ENCODE results near the gene CCDC51.

CCDC51 gene

DNA sequence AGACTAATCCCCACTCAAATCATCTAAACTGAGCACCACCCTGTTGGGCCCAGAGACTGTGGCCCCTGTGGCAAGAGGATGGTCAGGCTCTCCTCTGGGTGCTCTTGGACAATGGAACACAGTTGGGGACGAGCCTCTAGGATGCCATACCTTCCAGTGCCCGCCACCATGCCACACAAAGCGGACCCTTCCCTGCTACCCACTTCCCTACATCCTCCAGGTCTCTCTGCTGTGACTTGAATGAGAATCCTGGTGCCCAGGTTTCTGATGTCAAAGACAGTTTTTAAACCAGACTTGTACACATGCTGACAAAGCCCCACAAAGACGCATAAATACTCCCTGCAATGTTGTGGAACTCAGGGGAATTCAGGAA, 4.7 kb downstream of the CCDC51 start:
- DNase-seq (ENCODE audit: extremely low read depth in 1 of 2, low read depth in 1 of 2) = no peak

DNA sequence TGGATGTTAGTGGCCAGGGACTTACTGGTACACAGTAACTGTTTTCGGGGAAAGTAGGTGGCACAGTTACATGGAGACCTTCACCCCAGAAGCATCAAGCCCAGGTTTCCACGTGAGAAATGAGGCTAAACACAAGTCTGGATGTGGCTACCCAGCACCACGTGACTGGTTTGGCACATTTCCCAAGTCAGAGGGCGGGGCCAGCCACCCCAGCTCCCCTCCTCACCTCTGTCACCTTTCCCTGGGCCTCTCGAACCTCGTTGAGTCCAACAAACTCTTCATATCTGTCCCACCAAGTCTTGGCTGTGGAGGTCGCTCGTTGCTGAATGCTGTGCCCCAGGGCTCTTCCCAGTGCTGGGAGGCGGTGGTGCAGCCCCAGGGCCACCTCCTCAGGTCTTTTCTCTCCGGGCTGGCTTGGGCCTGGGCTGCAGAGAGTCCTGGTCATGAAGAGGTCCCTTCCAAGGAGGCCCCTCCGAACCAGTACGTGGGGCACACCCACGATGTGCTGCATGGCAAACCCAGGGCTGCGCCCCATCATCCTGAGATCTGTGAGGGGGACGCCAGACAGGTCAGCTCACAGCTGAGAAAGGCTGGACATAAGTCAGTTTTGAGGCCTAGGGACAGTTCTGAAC, 5.2 kb downstream of the CCDC51 start:
- DNase-seq (ENCODE audit: extremely low read depth in 1 of 2, low read depth in 1 of 2) = no peak

DNA sequence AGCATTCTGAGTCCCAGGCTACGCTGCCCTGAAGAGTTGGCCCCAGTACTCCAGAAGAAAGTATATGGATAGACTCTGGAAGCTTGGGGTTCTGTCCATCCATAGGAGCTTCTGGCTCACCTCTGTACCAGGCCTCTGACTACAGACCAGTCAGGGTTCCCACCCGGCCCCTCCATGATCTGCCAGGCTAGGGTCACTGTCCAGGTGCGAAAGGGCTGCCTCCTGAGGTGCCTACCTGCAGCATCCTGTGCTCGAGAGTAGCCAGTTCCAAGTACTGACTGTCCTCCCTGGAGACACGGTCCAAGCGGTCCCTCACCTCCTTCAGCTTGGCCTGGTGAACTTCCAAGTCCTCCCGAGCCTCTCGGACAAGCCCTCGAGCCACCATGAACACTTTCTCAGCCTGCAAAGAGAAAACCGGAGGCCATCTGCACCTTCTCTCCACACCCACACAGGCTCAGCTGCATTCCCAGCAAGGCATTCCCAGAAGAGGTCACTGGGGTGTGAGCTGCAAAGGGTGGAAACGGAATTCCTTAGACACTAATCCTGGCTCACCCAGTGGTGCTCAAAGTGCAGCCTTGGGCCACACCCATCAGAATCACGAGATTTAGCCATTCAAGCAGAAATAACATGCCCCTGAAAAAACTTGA, 6.3 kb downstream of the CCDC51 start:
- no peak for DNase-seq (ENCODE audit: extremely low read depth in 1 of 2, low read depth in 1 of 2)

DNA sequence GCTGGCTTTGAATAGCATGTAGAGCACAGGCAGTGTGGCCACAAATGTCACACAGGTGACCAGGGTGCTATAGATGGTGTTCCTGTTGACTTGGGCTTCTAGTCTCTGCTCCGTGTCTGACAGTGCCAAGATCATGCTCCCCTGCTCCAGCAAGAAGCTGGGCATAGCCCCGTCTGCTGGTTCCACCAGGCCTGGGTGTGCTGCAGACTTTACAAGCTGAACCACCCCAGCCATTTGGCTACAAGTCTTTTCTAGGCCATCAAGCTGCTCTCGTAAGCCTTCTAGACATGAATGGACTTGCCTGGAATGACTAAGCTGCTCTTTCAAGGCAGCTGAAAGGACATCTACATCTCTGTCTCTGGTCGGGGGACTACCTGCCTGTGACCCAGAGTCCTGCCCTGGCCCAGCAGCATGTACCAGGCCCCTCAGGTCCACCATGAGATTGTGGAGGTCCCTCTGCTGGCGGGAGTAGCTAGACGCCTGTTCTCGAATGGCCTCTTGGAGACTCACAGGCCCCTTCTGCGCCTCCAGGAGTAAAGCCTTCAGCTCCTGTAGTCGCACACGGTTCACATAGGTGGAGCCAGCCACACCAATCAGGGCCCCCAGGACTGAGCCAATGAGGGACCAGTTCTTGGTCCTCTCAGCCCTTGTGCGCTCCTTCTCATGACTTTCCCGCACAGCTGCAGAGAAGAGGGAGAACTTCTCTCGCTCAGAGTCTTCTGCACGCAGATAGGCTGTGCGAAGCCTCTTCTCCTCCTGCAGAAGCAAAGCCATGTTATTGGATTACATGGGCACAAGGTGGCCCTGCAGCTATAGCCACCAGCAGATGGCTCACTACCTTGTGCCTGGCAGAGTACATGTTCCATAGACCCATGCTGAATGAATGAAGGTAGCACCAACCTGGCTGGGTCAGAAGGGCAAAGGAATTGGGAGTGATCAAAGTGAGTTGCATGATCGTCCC, 7.2 kb downstream of the CCDC51 start:
- DNase-seq (ENCODE audit: extremely low read depth in 1 of 2, low read depth in 1 of 2) = no peak

DNA sequence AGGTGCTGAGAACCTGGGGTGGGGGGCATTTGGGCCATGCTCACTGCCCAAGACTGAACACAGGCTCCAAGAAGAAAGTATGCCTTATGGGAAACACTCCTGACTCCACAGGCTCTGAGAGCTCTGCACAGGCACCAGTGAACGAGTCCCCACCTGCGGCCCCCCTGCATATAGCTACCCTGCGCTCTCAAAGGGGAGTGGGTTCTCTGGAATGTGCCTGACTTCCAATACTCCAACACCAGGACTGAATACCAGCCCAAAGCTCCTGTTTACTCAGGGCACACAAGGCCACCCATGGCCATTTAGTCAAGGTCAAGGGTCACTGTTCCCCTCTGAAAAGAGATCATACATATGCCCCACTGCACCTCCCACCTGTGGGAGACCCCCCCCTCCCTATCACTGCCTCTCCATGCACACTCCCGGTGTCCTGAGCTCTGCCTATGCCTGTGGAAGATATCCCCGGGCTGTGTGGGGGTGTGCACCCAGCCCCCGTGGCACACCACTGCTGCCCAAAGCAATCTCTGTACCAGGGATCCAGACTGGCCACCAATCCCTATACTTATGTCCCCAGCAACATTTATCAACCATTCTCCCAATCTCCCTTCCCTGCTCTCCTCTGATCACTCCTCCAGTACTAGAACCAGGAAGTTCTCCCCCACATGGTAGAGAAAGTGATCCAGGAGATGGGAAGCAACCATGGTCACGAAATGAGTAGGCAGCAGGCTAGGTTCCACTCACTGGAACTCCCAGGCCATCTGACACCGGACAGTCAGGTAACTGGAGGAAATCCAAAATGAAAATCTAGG, 8.5 kb downstream of the CCDC51 start:
- DNase-seq (ENCODE audit: extremely low read depth in 1 of 2, low read depth in 1 of 2) = no peak

DNA sequence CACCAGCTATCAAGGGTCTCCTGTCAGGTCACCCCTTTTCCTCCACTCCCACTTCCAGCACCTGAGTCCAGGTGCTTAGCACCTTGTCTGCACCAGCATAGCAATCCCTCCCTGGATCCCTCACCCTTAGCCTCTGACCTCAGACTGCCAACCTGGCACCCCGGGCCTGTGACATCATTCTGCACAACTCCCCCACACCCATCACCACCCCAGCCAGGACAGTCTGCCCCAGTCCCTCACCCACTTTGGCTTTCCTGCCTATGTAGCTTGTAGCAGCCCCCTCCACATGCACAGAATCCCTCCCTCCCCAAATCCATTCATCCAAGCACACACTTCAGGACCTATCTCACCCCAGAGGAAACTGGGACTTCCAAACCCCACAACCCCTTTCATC, 9.2 kb downstream of the CCDC51 start:
- DNase-seq (ENCODE audit: extremely low read depth in 1 of 2, low read depth in 1 of 2) = no peak

DNA sequence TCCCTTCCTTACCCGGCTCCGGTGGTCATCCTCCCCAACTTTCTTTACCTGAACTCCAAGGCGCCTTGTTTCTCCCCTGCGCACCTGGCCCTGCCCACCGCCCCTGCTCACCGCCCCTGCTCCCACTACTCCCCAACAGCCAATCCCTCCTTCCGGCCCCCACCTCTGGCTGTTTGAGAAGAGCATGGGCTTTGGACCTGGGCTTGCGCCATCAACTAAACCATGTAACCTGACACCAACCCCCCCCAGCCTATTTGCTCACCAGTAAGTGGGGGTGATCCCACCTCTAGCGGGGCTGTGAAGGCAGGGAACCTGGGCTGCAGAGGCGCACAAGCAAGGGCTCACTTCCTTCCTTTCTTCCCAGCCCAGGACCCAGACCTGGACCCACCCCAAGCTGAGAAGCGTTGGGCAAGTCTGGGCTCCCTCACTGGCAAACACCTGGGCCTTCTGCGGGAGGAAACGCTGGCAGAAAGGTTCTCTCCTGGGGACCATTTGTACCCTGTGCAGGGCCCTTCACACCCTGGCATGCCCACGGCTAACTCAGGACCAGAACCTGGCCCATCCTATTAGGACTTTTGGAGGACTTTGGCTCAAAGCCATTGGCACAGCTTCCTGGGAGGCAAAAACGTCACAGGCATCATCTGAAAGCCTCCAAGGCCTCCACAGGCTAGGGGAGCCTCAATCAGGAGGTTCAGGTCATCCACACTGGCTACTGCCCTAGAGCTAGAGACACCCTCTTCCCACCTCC, 9.8 kb downstream of the CCDC51 start, which contains the start of gene PLXNB1:
TSS of gene PLXNB1 (minus strand) at position 127 of the 748 bp plus-strand sequence. CDS start 5,475 bp downstream, outside the sequence.
- no peak for DNase-seq (ENCODE audit: extremely low read depth in 1 of 2, low read depth in 1 of 2)

DNA sequence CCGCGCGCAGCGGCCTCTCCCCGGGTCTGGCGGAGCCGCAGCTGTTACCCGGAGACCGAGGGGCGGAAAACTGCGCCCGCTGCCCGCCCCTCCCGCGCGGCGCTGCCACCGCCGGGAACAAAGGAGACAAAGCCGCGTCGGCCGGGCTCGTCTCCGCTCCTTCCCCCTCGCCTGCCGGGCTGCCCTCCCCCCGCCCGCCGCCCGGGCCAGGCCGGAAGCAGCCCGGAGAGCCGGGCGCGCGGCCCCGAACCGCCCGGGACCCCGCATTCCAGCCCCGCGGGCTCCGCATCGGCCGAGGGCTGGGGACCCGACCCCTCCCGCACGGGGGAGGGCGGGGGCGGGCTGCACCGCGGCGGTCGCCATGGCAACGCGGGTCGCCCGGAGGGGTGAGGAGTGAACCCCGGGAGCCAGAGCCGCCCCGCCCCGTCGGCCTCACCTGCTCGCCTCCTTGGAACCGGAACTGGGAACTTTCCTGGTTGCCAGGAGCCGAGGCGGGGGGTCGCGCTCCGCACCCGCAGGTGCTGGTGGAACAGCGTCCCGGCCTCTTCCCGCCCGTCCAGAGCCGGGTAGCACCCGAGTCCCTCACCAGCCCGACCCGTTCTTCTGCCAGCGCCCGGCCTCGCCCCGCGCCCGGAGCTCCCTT, 10.5 kb downstream of the CCDC51 start:
- no peak for DNase-seq (ENCODE audit: extremely low read depth in 1 of 2, low read depth in 1 of 2)

DNA sequence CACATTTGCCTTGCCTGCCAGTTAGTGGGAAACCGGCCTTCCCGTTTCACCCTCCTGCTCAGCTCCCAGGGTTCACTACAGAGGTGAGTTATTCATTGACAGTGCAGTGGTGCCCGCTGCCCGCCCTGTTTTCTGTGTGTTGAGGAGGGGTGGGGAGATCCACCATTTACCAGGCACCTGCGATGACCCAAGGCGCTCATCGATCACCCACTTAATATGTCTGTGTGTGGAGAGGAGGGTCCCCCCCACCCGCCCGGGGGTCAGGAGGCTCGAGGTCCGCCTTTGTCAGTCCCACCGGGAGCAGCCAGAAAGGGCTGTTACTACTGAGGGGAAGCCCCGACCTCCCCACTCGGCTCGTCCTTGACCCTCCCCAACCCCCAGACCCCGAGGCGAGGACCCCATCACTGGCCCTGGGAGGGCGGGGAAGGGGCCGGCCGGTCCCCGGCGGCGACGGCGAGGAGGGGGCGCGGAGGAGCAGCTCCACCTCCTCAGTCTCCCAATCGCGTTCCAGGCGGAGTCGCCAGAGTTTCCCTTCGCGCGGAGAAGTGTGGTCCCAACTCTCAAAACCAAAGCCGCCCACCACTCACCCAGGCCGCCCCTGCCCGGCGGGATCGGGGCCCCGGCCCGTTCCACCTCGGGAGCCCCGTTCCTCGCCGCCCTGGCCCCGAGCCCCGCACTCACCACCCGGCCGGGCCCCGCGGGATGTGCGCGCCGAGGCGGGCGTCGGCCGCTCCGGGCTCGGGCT, 11.2 kb downstream of the CCDC51 start:
- DNase-seq (ENCODE audit: extremely low read depth in 1 of 2, low read depth in 1 of 2) = no peak

DNA sequence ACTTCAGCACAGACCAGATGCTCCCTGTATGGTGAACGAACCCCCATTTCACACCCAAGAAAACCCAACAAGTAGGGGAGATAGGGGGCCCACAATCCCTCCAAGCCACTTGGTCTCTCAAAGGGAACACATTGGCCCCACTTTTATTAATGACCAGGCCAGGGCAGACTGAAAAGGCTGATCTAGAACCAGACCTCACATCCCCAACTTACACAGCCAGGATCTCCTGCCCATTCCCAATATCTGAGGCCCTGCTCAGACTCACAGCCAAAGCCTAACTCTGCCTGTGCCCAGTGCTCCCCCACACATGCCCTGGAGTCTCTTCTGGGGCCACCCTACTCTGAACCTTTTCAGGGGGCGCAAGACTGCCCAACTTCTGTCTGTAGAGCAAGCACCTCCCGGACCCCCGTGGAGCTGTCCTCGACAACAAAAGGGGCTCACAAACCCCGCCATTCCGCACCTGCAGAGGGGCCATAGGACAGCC, 11.8 kb downstream of the CCDC51 start:
- no peak for DNase-seq (ENCODE audit: extremely low read depth in 1 of 2, low read depth in 1 of 2)

DNA sequence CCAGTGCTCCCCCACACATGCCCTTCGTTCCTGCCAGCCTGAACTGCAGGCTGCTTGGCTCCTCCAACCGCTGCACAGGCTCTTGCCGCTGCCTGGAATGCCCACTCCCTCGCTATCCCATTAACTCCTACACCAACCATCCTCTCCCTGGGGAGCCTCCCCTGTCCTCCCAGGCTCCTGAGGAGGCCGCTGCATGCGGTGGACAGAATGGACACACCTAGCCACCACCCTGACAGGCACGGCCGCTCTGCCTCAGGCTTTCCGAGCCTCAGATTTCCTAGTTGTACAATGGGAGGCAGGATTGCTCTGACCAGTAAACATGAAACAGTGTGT, 12.3 kb downstream of the CCDC51 start:
- no peak for DNase-seq (ENCODE audit: extremely low read depth in 1 of 2, low read depth in 1 of 2)

DNA sequence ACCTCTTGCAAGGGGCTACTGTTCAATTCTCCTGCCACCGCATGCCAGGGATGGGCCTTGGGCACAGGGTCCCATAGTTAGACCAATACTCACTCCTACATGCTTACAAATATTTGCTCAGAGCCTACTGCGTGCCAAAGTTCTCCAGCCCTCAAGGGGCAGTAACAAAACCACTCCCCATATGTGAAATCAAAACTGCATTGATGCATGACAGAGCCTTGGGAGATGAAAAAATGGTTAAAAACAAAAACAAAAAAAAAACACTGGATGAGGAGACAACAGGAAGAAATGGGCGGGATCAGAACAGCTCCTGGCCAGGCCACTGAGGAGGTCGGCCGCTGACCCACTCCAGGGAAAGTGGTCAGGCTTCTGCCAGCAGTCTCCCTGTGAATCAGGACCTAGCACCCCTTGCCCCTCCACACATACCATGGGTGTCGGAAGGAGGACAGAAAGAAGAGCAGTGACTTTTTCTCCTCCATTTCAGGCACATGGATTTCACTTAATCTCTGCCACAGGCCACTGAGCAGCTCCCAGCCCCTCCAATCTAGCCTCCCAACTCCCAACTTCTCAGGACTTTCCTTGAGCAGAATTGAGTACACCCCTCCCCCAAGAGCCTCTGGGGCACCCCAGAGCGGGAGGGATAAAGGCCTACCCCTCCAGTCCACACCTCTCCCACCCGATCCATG, 12.8 kb downstream of the CCDC51 start:
- DNase-seq (ENCODE audit: extremely low read depth in 1 of 2, low read depth in 1 of 2) = no peak

DNA sequence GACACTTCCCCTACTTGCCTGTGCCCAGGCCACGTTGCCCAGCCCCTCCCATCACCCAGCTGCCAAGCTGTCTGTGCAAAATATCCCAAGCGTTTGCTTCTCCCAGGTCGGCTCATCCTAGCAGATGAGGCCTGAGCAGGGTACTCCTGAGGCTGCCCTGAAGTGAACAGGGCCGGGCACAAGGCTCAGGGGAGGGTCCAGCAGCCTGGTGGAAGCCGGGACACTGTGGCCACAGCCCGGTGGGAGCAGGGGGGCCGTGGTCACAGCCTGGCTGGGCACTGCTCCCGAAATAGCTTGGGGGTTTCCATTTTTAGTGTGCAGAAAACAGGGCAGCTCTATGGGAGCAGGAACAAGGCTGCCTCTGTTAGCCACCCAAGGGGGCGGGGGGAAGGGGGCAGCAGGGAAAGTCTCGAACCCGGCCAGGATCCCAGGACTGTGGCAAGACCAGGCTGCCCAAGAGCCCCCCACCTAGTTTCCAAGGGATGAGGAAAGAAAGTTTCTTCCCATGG, 13.5 kb downstream of the CCDC51 start:
- no peak for DNase-seq (ENCODE audit: extremely low read depth in 1 of 2, low read depth in 1 of 2)

DNA sequence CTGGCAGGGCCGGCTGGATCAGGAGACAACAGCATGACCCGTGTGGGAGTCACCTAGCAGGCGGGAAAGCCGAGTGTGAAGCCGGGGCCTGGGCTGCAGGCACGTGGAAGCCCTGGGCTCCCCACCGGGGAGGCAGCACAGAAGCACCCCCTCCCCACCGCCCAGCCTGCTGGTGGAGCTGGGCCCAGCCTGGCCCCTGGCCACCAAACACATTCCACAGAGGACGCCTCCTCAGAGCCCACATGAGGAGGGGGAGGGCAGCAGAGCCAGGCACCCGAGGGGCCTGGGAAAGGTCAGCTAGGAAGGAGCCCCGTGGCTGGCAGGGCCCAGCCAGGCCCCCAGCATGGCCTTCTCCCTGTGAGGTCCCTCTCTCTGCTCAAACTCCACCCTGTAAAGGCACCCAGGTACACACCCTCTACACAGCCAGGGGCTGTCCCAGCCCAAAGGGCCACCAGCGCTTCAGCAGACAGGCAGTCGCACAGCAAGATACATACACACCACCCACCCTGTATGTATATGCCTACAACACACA, 14.6 kb downstream of the CCDC51 start:
- no peak for DNase-seq (ENCODE audit: extremely low read depth in 1 of 2, low read depth in 1 of 2)

DNA sequence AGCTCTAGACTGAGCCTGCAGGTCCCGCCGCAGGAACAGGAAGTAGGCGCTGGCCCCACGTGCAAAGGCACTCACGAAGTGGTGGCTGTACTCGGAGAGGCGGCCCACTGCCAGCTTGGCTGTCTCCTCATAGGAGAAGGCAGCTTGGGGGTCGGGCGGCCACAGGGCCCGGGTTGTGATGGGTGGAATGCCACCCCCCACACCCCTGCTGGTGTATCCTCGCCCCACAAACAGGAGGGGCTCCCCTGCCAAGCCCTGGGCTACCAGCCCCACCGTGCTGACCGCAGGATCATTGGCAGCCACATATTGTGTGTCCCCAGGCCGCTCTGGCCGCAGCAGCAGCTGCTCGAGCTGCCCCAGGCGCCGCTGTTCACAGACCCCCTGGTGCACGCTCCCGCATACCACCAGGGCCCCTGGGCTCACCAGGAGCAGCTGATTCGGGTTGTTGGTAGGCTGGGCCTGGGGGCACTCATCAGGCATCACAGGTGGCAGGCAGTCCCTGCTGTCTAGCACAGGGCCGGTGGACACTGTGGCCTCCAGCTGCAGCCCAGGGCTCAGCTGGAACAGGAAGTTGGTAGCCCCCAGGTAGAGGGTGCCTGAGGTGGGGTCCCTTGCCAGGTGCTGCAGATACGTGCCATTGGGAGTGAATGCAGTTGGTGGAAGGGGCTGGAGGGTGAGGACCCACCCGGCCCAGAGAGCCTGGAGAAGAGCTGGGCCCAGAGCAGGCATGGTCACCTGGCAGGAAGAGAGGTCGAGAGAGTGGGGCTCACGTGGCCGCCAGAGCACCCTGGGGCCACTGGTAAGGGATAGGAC, 15.8 kb downstream of the CCDC51 start:
- DNase-seq (ENCODE audit: extremely low read depth in 1 of 2, low read depth in 1 of 2) = no peak

DNA sequence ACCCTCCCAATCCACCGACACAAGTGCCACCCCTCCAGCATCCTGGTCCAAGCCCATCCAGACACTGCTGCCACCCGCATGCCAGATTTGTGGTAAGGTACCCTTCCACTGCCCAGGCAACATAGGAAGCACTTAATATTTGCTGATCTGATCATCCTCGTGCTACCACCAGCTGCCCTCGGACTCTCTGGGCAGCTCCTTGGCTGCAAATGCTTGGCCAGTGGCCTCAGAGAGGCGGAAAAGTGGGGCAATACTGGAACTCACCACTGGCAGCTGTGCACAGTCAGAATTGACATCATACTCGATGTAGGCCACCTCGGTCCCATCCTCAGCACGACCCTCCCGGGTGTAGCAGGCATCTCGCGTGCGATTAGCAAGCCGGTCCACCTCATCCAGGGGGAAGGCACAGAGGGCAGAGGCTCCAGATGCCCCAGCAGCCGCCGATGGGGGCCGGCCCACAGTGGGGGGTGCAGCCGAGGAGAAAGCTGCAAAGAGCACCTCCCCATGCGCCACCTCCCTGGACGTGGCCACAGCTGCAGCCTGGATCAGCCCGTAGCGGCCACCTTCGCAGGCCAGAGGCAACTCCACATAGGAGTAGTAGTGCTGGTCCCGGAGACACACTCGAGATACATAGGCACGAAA, 16.6 kb downstream of the CCDC51 start:
- DNase-seq (ENCODE audit: extremely low read depth in 1 of 2, low read depth in 1 of 2) = no peak

DNA sequence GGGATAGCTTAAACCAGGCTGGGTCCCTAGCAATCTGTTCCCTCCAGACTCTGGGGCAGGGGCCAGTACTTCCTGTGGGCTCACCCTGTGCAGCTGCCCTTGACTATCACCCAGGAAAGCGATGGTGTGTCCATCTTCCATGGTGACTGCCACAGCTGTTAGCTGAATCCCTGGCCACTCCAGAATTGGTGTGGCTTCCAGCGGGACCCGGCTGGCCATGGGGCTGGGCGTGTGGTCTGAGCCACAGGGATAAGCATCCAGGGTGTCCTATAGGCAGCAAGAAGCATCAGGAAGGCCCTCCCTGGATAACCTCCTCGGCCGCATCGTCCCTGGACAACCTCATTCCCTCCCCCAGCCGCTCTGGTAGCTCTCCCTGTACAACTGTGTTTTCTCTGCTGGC, 17.2 kb downstream of the CCDC51 start:
- DNase-seq (ENCODE audit: extremely low read depth in 1 of 2, low read depth in 1 of 2) = no peak
